GM12801 (cell line): ENCODE results near the gene POLR2C.

ENCODE experiments used
- CTCF ChIP-seq: IDR thresholded peaks from one replicate; pipeline ENCODE4 v1.5.1; 2011; ENCODE audit warnings: control low read depth; ENCODE audit not compliant: insufficient read length; ENCODE audit errors: extremely low read depth

Gene POLR2C

GRCh38 chr16:57489229-57489628, 26.8 kb downstream of the POLR2C start:
- TF ChIP-seq CTCF = no peak

- TF ChIP-seq CTCF = no peak
Measured at GRCh38 chr16:57493767-57494166, 31.3 kb downstream of the POLR2C start.

GRCh38 chr16:57497121-57497520, 34.6 kb downstream of the POLR2C start:
- no peak for TF ChIP-seq CTCF

GRCh38 chr16:57498031-57498430, 35.6 kb downstream of the POLR2C start:
- TF ChIP-seq CTCF = no peak

GRCh38 chr16:57500578-57501111, 38.2 kb downstream of the POLR2C start:
- TF ChIP-seq CTCF = no peak

- no peak for TF ChIP-seq CTCF
Measured at GRCh38 chr16:57501492-57501891, 39.0 kb downstream of the POLR2C start.

GRCh38 chr16:57502048-57502775, 39.7 kb downstream of the POLR2C start:
- TF ChIP-seq CTCF = no peak

- TF ChIP-seq CTCF = no peak
Measured at GRCh38 chr16:57503366-57503765, 40.9 kb downstream of the POLR2C start.
